GM13977 (cell line): ENCODE measurements around the gene ZFYVE19.

ENCODE experiments used
- DNase-seq: peaks from one replicate; pipeline ENCODE4 v3.0.0; 2012; ENCODE audit warnings: low spot score
- in situ Hi-C: fragments of 300-500 bp; cut with MboI; formaldehyde crosslinking; loops from one replicate; pipeline ENCODE4 v1.12.0; 2022; ENCODE audit warnings: low sequenced_read_pairs, low pct_unique_long_range_greater_than_20kb, mixed read lengths, inconsistent platforms; ENCODE audit not compliant: unreplicated experiment
- TF ChIP-seq, protein P1 (sequence below): IDR thresholded peaks from 2 replicates; pipeline ENCODE4 v1.5.1; 2012; ENCODE audit warnings: mild to moderate bottlenecking, control low read depth; ENCODE audit not compliant: insufficient read depth; ENCODE audit errors: extremely low read depth, missing control alignments

ZFYVE19 gene

DNA sequence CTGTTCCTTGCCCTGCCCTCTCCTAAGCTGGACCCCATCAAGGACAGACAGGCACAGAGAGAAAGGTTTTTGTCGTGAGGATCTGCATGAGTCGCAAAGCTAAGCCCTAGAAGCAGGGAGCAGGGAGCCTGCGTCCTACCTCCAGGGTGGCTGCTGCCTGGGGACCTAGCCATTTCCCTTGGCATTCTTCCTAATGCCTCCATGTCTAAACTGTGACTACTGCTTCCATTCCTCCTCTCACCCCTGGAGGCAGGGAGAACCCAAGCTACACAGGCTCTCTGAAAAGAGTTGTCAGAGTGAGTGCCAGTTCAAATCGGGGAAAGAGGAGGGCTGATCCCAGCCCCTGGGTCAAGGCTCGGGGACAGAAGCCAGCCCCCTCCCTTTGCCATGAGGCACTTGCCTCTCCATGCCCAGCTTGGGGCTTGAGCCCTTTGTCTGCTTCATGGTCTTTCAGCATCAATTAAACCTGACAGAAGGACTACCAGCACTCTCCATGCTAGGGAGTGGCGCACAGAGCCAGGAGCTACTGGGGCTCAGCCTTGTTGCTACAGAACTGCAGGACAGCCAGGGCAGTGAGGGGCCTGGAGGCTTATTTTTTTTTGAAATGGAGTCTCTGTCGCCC is 40.6 kb upstream of the ZFYVE19 start:
- no peak for DNase-seq
- in situ Hi-C loops: no loop called here

DNA sequence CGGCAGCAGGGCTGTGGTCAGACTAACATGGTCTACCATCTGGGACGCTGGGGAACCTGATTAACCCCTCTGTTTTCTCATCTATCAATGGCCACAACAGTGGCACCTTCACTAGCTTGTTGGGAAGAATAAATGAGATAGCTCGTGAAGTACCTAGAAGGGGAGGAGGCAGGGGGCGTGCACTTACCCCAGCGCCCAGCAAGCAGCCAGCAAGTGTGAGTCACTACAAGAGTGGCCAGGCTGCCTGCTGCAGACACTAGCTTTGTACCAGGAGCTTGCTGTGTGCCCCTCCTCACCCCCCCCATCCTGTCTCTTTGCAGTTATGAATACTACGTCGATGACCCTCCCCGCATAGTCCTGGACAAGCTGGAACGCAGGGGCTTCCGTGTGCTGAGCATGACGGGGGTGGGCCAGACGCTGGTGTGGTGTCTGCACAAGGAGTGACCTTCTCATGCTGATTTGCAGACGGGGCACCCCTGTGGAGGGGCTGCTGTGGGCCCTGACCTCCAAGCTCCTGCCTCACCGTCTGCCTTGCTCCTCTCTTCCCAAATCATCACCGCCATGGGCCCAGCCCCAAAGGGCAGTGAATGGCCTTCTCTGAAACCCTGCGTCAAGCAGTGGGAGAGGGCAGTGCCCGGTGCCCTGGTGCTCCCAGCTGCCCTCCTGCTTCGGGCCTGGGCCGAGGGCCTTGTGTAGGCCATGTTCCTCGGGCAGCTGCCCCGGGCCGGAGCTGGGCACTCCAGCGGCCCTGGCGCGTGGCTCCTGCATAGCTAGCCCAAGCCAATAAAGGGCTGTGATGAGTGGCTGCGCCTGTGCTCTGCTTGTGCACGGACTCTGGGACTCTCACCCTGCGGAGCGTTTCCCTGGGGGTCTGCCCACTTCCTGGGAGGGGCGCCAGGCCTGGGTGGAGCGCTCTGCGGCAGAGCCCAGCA is 39.7 kb upstream of the ZFYVE19 start:
- in situ Hi-C loops: no loop called here
- TF ChIP-seq, protein P1, sequence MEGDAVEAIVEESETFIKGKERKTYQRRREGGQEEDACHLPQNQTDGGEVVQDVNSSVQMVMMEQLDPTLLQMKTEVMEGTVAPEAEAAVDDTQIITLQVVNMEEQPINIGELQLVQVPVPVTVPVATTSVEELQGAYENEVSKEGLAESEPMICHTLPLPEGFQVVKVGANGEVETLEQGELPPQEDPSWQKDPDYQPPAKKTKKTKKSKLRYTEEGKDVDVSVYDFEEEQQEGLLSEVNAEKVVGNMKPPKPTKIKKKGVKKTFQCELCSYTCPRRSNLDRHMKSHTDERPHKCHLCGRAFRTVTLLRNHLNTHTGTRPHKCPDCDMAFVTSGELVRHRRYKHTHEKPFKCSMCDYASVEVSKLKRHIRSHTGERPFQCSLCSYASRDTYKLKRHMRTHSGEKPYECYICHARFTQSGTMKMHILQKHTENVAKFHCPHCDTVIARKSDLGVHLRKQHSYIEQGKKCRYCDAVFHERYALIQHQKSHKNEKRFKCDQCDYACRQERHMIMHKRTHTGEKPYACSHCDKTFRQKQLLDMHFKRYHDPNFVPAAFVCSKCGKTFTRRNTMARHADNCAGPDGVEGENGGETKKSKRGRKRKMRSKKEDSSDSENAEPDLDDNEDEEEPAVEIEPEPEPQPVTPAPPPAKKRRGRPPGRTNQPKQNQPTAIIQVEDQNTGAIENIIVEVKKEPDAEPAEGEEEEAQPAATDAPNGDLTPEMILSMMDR: no peak
- DNase-seq: no peak

More for the DNA sequence above, 40.6 kb upstream of the ZFYVE19 start:
- TF ChIP-seq, protein P1: no peak

DNA sequence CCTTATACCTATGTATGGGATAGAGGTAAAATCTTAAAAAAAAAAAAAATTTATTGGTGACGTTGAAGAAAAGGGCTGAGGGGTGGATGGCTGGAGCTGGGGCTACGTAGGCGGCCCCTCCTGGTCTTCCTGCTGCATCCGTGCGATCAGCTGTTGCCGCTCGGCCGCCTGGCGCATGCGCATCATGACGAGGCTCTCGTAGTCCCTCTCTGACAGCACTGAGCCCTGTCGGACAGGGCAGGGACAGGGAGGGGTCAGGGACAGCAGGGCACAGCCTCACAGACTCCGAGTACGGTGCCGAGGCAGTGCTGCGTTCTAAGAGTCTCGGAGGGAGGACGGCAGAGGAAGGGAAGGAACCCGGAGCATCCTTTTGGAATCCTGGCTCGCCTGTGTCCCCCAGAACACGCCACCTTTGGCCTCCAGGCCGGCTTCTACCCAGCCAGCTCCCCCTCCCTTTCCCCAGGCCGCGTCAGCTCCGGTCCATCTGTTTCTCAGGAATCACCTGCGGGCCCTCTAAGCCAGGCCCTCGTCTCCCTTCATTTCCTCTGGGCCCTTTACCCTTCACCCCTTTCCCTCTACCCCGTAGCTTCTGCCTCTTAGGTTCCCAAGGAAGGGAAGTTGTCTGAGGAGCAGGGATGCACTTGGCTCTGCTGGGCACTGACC is 38.9 kb upstream of the ZFYVE19 start:
- TF ChIP-seq, protein P1: no peak
- DNase-seq: no peak
- in situ Hi-C loops: no loop called here

DNA sequence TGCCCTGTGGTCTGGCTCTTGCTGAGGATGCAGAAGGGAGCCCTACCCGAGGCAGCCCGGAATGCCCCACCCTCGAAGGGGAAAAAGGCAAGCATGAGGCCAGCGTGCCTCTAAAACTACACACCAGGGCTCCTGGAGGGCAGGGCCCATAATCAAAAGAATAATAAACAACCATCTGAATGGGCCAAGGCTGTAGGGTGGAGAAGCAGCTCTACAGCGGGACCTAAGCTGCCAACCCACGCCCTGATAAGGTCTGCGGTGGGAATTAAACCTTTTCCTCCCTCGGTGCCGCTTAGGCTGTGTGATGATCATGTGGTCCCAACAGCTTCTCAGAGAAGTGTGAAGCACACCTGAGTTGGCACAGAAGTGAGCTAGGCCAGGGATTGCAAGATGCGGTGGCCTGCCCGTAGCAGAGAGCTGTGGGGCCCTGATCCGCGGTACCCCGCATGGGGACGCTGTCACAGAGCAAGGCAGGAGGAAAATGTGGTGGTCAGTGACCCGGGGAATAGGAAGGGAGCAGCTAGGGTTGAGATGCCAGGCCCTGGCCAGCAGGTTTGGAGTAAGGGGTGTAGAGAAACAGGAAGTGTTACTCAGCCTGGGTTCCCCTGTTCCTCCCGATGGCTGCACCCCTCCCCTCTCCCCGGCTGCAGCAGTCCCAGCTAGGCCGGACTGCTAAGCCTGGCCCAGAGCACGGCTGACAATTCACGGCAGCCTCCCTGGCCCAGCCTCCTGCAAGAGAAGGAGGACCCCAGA is 38.2 kb upstream of the ZFYVE19 start:
- TF ChIP-seq, protein P1: peak; percentile 9
- DNase-seq: peak; percentile 71
- in situ Hi-C loops: no loop called here

DNA sequence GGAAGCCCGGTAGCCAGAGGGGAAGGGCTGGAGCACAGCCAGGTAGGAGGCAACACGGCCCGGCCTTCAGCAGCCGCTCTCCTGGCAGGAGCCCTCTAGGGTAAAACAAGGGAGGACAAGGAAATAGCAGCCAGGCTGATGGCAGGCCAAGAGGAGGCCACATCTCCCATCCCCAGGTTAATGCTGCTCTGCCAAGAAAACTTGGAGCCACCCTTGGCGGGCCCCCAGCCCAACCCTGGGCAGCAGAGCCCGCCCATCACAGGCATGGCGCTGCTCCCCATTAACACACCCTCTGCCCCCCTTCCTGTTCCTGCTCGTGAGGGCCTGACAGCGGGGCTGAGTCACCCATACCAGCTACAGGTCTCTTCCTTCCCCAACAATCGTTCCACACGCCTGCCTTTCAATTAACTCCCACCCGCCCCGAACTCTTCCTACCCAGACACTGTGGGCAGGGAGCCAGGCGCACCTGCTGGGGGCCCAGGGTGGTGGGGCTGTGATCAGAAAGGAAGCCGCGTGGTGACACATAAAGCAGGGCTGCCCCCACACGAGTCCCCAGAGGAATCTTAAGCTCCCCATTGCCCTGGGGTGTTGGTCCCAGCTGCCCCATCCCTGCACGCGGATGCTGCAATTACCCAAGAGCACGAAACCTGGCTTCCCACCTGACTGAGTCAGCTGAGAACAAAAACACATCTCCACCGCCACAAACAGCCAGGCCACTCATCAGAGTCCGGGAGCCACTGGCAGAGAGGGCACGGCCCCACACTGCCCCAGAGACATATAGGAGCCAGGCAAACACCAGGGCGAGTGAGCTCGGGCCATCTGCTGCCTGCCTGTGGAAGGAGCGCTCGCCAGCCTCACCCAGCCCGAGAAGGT is 37.4 kb upstream of the ZFYVE19 start, which contains the start of gene C15orf62:
C15orf62 (plus strand) TSS at position 707 of the 873 bp plus-strand sequence. CDS start 516 bp downstream, outside the sequence.
- DNase-seq: peak; percentile 81
- TF ChIP-seq, protein P1: no peak
- in situ Hi-C loops: no loop called here
